K562 (cell line): ENCODE results near the gene ZBTB22. TPM values are rescaled to one million over a fixed set of nuclear protein-coding genes. Genes with fewer than 3 reads are reported as not detected.

Experiments used
- JUN ChIP-seq, 2 experiments: sonication (generic) in 1 of 2; formaldehyde crosslinking in 1 of 2; IDR thresholded peaks; 2 replicates each; pipeline versions ENCODE4 v1.6.1 to v1.8.0; 2012 to 2022; ENCODE audit warnings: borderline replicate concordance in 2 of 2, mild to moderate bottlenecking in 2 of 2, improper control_type of control experiment in 1 of 2, low read depth in 1 of 2, low read length in 1 of 2, missing genetic modification reagents in 1 of 2
- KLF10 ChIP-seq: fragments of 250-450 bp; sonication (Bioruptor Pico); IDR thresholded peaks from 2 replicates; pipeline ENCODE4 v1.6.1; 2021; ENCODE audit warnings: matching md5 sums
- RREB1 ChIP-seq: fragments of 250-450 bp; sonication (Bioruptor Pico); IDR thresholded peaks from 2 replicates; pipeline ENCODE4 v1.4.0; 2020
- TAF1 ChIP-seq: IDR thresholded peaks from 2 replicates; pipeline ENCODE4 v1.6.1; 2011; ENCODE audit warnings: mild to moderate bottlenecking, low read length, moderate library complexity; ENCODE audit not compliant: insufficient read depth, control insufficient read depth, severe bottlenecking; ENCODE audit errors: extremely low read depth
- THRB ChIP-seq: fragments of 450-650 bp; formaldehyde crosslinking; conservative IDR thresholded peaks from 2 replicates; pipeline ENCODE4 v1.4.0; 2022; ENCODE audit warnings: mild to moderate bottlenecking, missing genetic modification characterization
- ZNF224 ChIP-seq: sonication (generic); formaldehyde crosslinking; IDR thresholded peaks from 2 replicates; pipeline ENCODE4 v1.8.0; 2022; ENCODE audit warnings: mild to moderate bottlenecking, missing genetic modification reagents
- polyA plus RNA-seq, 8 experiments: library from polyadenylated mRNA; depleted of rRNA in 4 of 8; stranded (reverse) in 5 of 8; unstranded in 3 of 8; fragments of >200 nt; fragmentation: Nextera tagmentation in 2 of 8; fragmentation: Illumina TruSeq in 1 of 8; extraction: Ambion mirVana in 2 of 8; extraction: Trizol in 1 of 8; gene quantifications; 2 replicates each; pipeline versions ENCODE4 v1.2.1 to v1.2.3, GENCODE V29; 2011 to 2014; ENCODE audit warnings: inconsistent platforms in 1 of 8, missing spikeins in 1 of 8
- total RNA-seq, 7 experiments: library from RNA; depleted of rRNA in 6 of 7; stranded (reverse); fragments of >200 nt in 6 of 7; fragmentation: Illumina TruSeq in 2 of 7; extraction: Trizol in 2 of 7; gene quantifications; 2 replicates each; pipeline versions ENCODE4 v1.2.1 to v1.2.3, GENCODE V29; 2011 to 2021; ENCODE audit warnings: low replicate concordance in 1 of 7
- TF ChIP-seq, protein P1 (sequence below): fragments of 450-650 bp; IDR thresholded peaks from 2 replicates; pipeline ENCODE4 v1.6.1; 2016; ENCODE audit warnings: mild to moderate bottlenecking, moderate library complexity

ZBTB22 gene
- total and polyA plus RNA-seq, 9 of the 15 experiments (the other 6 are each of a cell fraction or from before 2014, with no cell fraction given): 0.21 to 11.9 (median 7.1) TPM

GRCh38 chr6:33312361-33313104 lies 5.0 kb downstream of the ZBTB22 start (continued):
- TF ChIP-seq, protein P1, sequence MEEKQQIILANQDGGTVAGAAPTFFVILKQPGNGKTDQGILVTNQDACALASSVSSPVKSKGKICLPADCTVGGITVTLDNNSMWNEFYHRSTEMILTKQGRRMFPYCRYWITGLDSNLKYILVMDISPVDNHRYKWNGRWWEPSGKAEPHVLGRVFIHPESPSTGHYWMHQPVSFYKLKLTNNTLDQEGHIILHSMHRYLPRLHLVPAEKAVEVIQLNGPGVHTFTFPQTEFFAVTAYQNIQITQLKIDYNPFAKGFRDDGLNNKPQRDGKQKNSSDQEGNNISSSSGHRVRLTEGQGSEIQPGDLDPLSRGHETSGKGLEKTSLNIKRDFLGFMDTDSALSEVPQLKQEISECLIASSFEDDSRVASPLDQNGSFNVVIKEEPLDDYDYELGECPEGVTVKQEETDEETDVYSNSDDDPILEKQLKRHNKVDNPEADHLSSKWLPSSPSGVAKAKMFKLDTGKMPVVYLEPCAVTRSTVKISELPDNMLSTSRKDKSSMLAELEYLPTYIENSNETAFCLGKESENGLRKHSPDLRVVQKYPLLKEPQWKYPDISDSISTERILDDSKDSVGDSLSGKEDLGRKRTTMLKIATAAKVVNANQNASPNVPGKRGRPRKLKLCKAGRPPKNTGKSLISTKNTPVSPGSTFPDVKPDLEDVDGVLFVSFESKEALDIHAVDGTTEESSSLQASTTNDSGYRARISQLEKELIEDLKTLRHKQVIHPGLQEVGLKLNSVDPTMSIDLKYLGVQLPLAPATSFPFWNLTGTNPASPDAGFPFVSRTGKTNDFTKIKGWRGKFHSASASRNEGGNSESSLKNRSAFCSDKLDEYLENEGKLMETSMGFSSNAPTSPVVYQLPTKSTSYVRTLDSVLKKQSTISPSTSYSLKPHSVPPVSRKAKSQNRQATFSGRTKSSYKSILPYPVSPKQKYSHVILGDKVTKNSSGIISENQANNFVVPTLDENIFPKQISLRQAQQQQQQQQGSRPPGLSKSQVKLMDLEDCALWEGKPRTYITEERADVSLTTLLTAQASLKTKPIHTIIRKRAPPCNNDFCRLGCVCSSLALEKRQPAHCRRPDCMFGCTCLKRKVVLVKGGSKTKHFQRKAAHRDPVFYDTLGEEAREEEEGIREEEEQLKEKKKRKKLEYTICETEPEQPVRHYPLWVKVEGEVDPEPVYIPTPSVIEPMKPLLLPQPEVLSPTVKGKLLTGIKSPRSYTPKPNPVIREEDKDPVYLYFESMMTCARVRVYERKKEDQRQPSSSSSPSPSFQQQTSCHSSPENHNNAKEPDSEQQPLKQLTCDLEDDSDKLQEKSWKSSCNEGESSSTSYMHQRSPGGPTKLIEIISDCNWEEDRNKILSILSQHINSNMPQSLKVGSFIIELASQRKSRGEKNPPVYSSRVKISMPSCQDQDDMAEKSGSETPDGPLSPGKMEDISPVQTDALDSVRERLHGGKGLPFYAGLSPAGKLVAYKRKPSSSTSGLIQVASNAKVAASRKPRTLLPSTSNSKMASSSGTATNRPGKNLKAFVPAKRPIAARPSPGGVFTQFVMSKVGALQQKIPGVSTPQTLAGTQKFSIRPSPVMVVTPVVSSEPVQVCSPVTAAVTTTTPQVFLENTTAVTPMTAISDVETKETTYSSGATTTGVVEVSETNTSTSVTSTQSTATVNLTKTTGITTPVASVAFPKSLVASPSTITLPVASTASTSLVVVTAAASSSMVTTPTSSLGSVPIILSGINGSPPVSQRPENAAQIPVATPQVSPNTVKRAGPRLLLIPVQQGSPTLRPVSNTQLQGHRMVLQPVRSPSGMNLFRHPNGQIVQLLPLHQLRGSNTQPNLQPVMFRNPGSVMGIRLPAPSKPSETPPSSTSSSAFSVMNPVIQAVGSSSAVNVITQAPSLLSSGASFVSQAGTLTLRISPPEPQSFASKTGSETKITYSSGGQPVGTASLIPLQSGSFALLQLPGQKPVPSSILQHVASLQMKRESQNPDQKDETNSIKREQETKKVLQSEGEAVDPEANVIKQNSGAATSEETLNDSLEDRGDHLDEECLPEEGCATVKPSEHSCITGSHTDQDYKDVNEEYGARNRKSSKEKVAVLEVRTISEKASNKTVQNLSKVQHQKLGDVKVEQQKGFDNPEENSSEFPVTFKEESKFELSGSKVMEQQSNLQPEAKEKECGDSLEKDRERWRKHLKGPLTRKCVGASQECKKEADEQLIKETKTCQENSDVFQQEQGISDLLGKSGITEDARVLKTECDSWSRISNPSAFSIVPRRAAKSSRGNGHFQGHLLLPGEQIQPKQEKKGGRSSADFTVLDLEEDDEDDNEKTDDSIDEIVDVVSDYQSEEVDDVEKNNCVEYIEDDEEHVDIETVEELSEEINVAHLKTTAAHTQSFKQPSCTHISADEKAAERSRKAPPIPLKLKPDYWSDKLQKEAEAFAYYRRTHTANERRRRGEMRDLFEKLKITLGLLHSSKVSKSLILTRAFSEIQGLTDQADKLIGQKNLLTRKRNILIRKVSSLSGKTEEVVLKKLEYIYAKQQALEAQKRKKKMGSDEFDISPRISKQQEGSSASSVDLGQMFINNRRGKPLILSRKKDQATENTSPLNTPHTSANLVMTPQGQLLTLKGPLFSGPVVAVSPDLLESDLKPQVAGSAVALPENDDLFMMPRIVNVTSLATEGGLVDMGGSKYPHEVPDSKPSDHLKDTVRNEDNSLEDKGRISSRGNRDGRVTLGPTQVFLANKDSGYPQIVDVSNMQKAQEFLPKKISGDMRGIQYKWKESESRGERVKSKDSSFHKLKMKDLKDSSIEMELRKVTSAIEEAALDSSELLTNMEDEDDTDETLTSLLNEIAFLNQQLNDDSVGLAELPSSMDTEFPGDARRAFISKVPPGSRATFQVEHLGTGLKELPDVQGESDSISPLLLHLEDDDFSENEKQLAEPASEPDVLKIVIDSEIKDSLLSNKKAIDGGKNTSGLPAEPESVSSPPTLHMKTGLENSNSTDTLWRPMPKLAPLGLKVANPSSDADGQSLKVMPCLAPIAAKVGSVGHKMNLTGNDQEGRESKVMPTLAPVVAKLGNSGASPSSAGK: no peak
- TF ChIP-seq TAF1 (no peak), RREB1 (CRISPR knock-in tag) (no peak), ZNF224 (no peak), THRB (CRISPR knock-in tag) (no peak), KLF10 (CRISPR knock-in tag) (no peak), JUN (IDR thresholded peaks at IDR 0.05; ENCODE audit: borderline replicate concordance, low read depth, low read length) (no peak), JUN (CRISPR knock-in tag; IDR thresholded peaks at IDR 0.05; ENCODE audit: borderline replicate concordance) (no peak)
